Measurements from ENCODE around the gene USP5.
"Not testable (repeated sequence)": the region's sequence is repeated elsewhere in the genome, so short reads cannot be mapped to it uniquely, and the experiment has no call there.

Gene USP5

GRCh38 chr12:6843118-6843902, 8.6 kb upstream of the USP5 start:
- no peak for DNase-seq

- DNase-seq: no peak
These were observed 6.6 kb upstream of the USP5 start for GRCh38 chr12:6845395-6845794.

GRCh38 chr12:6846316-6846869, 5.6 kb upstream of the USP5 start:
- no peak for DNase-seq

GRCh38 chr12:6847676-6848075, 4.3 kb upstream of the USP5 start:
- no peak for DNase-seq

GRCh38 chr12:6849427-6849826, 2.5 kb upstream of the USP5 start:
- DNase-seq: no peak

GRCh38 chr12:6849976-6850560, 1.9 kb upstream of the USP5 start:
- DNase-seq: no peak

GRCh38 chr12:6850796-6851152, 1.2 kb upstream of the USP5 start:
- no peak for DNase-seq

GRCh38 chr12:6851153-6851920, 613 bp upstream of the USP5 start, which contains the start of gene CDCA3:
CDCA3 (minus strand) TSS chr12:6851286; CDS start chr12:6850952, 334 bp downstream.
- peak; percentile 81 for DNase-seq

GRCh38 chr12:6852651-6853354, 853 bp downstream of the USP5 start:
- DNase-seq: no peak

- DNase-seq: no peak
These were observed 1.7 kb downstream of the USP5 start for GRCh38 chr12:6853626-6854025.

GRCh38 chr12:6854036-6854435, 2.1 kb downstream of the USP5 start:
- DNase-seq: no peak

- no peak for DNase-seq
These were observed 3.4 kb downstream of the USP5 start for GRCh38 chr12:6855322-6855721.

- no peak for DNase-seq
These were observed 6.8 kb downstream of the USP5 start for GRCh38 chr12:6858799-6859198.

GRCh38 chr12:6860116-6860515, 8.2 kb downstream of the USP5 start:
- DNase-seq: no peak

GRCh38 chr12:6860942-6861341, 9.0 kb downstream of the USP5 start:
- DNase-seq: no peak

GRCh38 chr12:6861391-6861790, 9.4 kb downstream of the USP5 start:
- DNase-seq: no peak

GRCh38 chr12:6863033-6863432, 11.1 kb downstream of the USP5 start:
- DNase-seq: no peak

- no peak for DNase-seq
These were observed 11.8 kb downstream of the USP5 start for GRCh38 chr12:6863586-6864321.

- not testable (repeated sequence) for DNase-seq
These were observed 13.4 kb downstream of the USP5 start for GRCh38 chr12:6865307-6865706.

- DNase-seq: no peak
These were observed 14.4 kb downstream of the USP5 start for GRCh38 chr12:6866163-6866919.

- DNase-seq: peak; percentile 27
These were observed 15.0 kb downstream of the USP5 start for GRCh38 chr12:6866920-6867412.
